Activated T-helper 2 cell treated with anti-CD3 and anti-CD28 coated beads, Interferon-gamma antibody, Interleukin-2, Interleukin-4, amounts not matched to agents 10 μg/mL and 5 μg/mL and 100 μg/mL, durations not matched to agents 14 hours and 24 hours and 36 hours (primary cell): ENCODE measurements around the gene BBX. TPM values are rescaled to one million over a fixed set of nuclear protein-coding genes. Genes with fewer than 3 reads are reported as not detected.
"Not testable (repeated sequence)": the region's sequence is repeated elsewhere in the genome, so short reads cannot be mapped to it uniquely, and the experiment has no call there.

Source experiments
- DNase-seq: peaks from one replicate; pipeline ENCODE4 v3.0.0; 2021; ENCODE audit warnings: low spot score
- H3K27ac Mint-ChIP-seq: one replicate; pipeline ENCODE4 v1.8.0; 2021; ENCODE audit warnings: mixed read lengths
- H3K27me3 Mint-ChIP-seq: one replicate; pipeline ENCODE4 v1.8.0; 2021; ENCODE audit warnings: low read depth, mixed read lengths
- H3K36me3 Mint-ChIP-seq: one replicate; pipeline ENCODE4 v1.8.0; 2021; ENCODE audit warnings: low read depth, mixed read lengths
- H3K4me1 Mint-ChIP-seq: one replicate; pipeline ENCODE4 v1.8.0; 2021; ENCODE audit warnings: low read depth, mixed read lengths
- H3K4me3 Mint-ChIP-seq: one replicate; pipeline ENCODE4 v1.8.0; 2021; ENCODE audit warnings: low read depth, mild to moderate bottlenecking, moderate library complexity, mixed read lengths
- H3K9me3 Mint-ChIP-seq: one replicate; pipeline ENCODE4 v1.8.0; 2021; ENCODE audit warnings: mixed read lengths
- intact Hi-C: fragments of 100-400 bp; cut with micrococcal nuclease; formaldehyde crosslinking; loops from one replicate; pipeline ENCODE4 v1.15.1; 2023
- total RNA-seq: library from RNA; stranded (reverse); gene quantifications from 2 replicates; pipeline ENCODE4 v1.2.3, GENCODE V29; 2022

The BBX gene
- total RNA-seq, 1 donor from 2014 or later: 35.8 TPM

GRCh38 chr3:107685383-107685782, 162.6 kb downstream of the BBX start:
- Mint-ChIP-seq H3K36me3 (no peaks in the 10 kb centered on the region), H3K27me3 (no peaks in the 10 kb centered on the region), H3K4me3 (no peak overlapping the region), H3K27ac (no peak overlapping the region), H3K4me1 (peaks cover 18% of the 10 kb centered on the region), H3K9me3 (peaks cover 6% of the 10 kb centered on the region)
- intact Hi-C loops: loop anchor here (10.0 kb wide), 1 partner anchor 239 kb away; no protein-coding TSS in a partner anchor
- no peak for DNase-seq

GRCh38 chr3:107687056-107687581, 164.4 kb downstream of the BBX start:
- Mint-ChIP-seq H3K27ac (no peak overlapping the region), H3K4me1 (peaks cover 10% of the 10 kb centered on the region), H3K4me3 (no peak overlapping the region), H3K27me3 (no peaks in the 10 kb centered on the region), H3K36me3 (no peaks in the 10 kb centered on the region), H3K9me3 (no peaks in the 10 kb centered on the region)
- intact Hi-C loops: loop anchor here (10.0 kb wide), 1 partner anchor 238 kb away; no protein-coding TSS in a partner anchor
- DNase-seq: no peak

- no peak for DNase-seq
- peaks cover 9% of the 10 kb centered on the region for H3K4me1 Mint-ChIP-seq
- no peak overlapping the region for H3K27ac Mint-ChIP-seq
- H3K36me3 Mint-ChIP-seq: no peaks in the 10 kb centered on the region
- H3K9me3 Mint-ChIP-seq: no peaks in the 10 kb centered on the region
- intact Hi-C loops: loop anchor here (10.0 kb wide), 1 partner anchor 235 kb away; no protein-coding TSS in a partner anchor
- H3K4me3 Mint-ChIP-seq: no peak overlapping the region
- no peaks in the 10 kb centered on the region for H3K27me3 Mint-ChIP-seq
These were observed 166.6 kb downstream of the BBX start for GRCh38 chr3:107689355-107689754.

- intact Hi-C loops: loop anchor here (5.0 kb wide), 1 partner anchor 52 kb away; no protein-coding TSS in a partner anchor
- Mint-ChIP-seq H3K36me3 (no peaks in the 10 kb centered on the region), H3K9me3 (no peaks in the 10 kb centered on the region), H3K4me1 (no peaks in the 10 kb centered on the region), H3K27me3 (no peaks in the 10 kb centered on the region), H3K27ac (no peak overlapping the region), H3K4me3 (no peak overlapping the region)
- no peak for DNase-seq
These were observed 167.9 kb downstream of the BBX start for GRCh38 chr3:107690522-107691138.

GRCh38 chr3:107691984-107692383, 169.2 kb downstream of the BBX start:
- H3K36me3 Mint-ChIP-seq, H3K27me3 Mint-ChIP-seq, DNase-seq, H3K9me3 Mint-ChIP-seq, H3K4me1 Mint-ChIP-seq, H3K4me3 Mint-ChIP-seq, H3K27ac Mint-ChIP-seq: not testable (repeated sequence)
- intact Hi-C loops: loop anchor here (5.0 kb wide), 1 partner anchor 50 kb away; no protein-coding TSS in a partner anchor

GRCh38 chr3:107697348-107697747, 174.6 kb downstream of the BBX start:
- DNase-seq, H3K9me3 Mint-ChIP-seq, H3K27ac Mint-ChIP-seq, H3K27me3 Mint-ChIP-seq, H3K4me3 Mint-ChIP-seq, H3K36me3 Mint-ChIP-seq, intact Hi-C loops, H3K4me1 Mint-ChIP-seq: not testable (repeated sequence)

- H3K36me3 Mint-ChIP-seq, H3K27me3 Mint-ChIP-seq, H3K4me1 Mint-ChIP-seq, H3K27ac Mint-ChIP-seq, intact Hi-C loops, DNase-seq, H3K9me3 Mint-ChIP-seq: not testable (repeated sequence)
- H3K4me3 Mint-ChIP-seq: peak overlapping the region; percentile 17
These were observed 175.1 kb downstream of the BBX start for GRCh38 chr3:107697855-107698254.

GRCh38 chr3:107699682-107700081, 176.9 kb downstream of the BBX start:
- Mint-ChIP-seq H3K27ac (no peak overlapping the region), H3K9me3 (no peaks in the 10 kb centered on the region), H3K27me3 (no peaks in the 10 kb centered on the region), H3K36me3 (no peaks in the 10 kb centered on the region), H3K4me3 (no peak overlapping the region), H3K4me1 (no peaks in the 10 kb centered on the region)
- DNase-seq: no peak
- intact Hi-C loops: no loop called here

GRCh38 chr3:107701299-107701698, 178.5 kb downstream of the BBX start:
- intact Hi-C loops: no loop called here
- no peaks in the 10 kb centered on the region for H3K4me1 Mint-ChIP-seq
- no peaks in the 10 kb centered on the region for H3K36me3 Mint-ChIP-seq
- H3K27me3 Mint-ChIP-seq: no peaks in the 10 kb centered on the region
- DNase-seq: no peak
- H3K27ac Mint-ChIP-seq: no peak overlapping the region
- H3K9me3 Mint-ChIP-seq: no peaks in the 10 kb centered on the region
- no peak overlapping the region for H3K4me3 Mint-ChIP-seq

- Mint-ChIP-seq H3K4me1 (no peaks in the 10 kb centered on the region), H3K4me3 (no peak overlapping the region), H3K36me3 (no peaks in the 10 kb centered on the region), H3K27me3 (no peaks in the 10 kb centered on the region), H3K27ac (no peak overlapping the region), H3K9me3 (no peaks in the 10 kb centered on the region)
- intact Hi-C loops: no loop called here
- no peak for DNase-seq
These were observed 181.7 kb downstream of the BBX start for GRCh38 chr3:107704477-107704876.

- H3K36me3 Mint-ChIP-seq: no peaks in the 10 kb centered on the region
- no peak overlapping the region for H3K4me3 Mint-ChIP-seq
- no peak overlapping the region for H3K27ac Mint-ChIP-seq
- intact Hi-C loops: no loop called here
- DNase-seq: no peak
- no peaks in the 10 kb centered on the region for H3K4me1 Mint-ChIP-seq
- no peaks in the 10 kb centered on the region for H3K9me3 Mint-ChIP-seq
- no peaks in the 10 kb centered on the region for H3K27me3 Mint-ChIP-seq
These were observed 182.3 kb downstream of the BBX start for GRCh38 chr3:107705046-107705445.

GRCh38 chr3:107710851-107711250, 188.1 kb downstream of the BBX start:
- DNase-seq: no peak
- H3K27ac Mint-ChIP-seq: no peak overlapping the region
- no peaks in the 10 kb centered on the region for H3K9me3 Mint-ChIP-seq
- H3K27me3 Mint-ChIP-seq: no peaks in the 10 kb centered on the region
- H3K36me3 Mint-ChIP-seq: peaks cover 13% of the 10 kb centered on the region
- intact Hi-C loops: no loop called here
- no peaks in the 10 kb centered on the region for H3K4me1 Mint-ChIP-seq
- H3K4me3 Mint-ChIP-seq: no peak overlapping the region

- Mint-ChIP-seq H3K27ac (no peak overlapping the region), H3K27me3 (no peaks in the 10 kb centered on the region), H3K4me3 (no peak overlapping the region), H3K4me1 (no peaks in the 10 kb centered on the region), H3K36me3 (peaks cover 11% of the 10 kb centered on the region), H3K9me3 (no peaks in the 10 kb centered on the region)
- no peak for DNase-seq
- intact Hi-C loops: no loop called here
These were observed 194.0 kb downstream of the BBX start for GRCh38 chr3:107716734-107717133.
